IgD-negative memory B cell (primary cell): Measurements from ENCODE around the gene LRRC49. TPM values are rescaled to one million over a fixed set of nuclear protein-coding genes. Genes with fewer than 3 reads are reported as not detected.
"Not testable (repeated sequence)": the region's sequence is repeated elsewhere in the genome, so short reads cannot be mapped to it uniquely, and the experiment has no call there.

Source experiments
- H3K27ac Mint-ChIP-seq, 3 donors: one replicate each; pipeline ENCODE4 v1.8.0; 2020 to 2022; ENCODE audit warnings: mild to moderate bottlenecking in 3 of 3, mixed read lengths in 3 of 3, moderate library complexity in 1 of 3
- H3K27me3 Mint-ChIP-seq: one replicate; pipeline ENCODE4 v1.8.0; 2021; ENCODE audit warnings: mixed read lengths
- H3K36me3 Mint-ChIP-seq: one replicate; pipeline ENCODE4 v1.8.0; 2020; ENCODE audit warnings: mild to moderate bottlenecking, mixed read lengths
- H3K4me1 Mint-ChIP-seq, 3 donors: one replicate each; pipeline ENCODE4 v1.8.0; 2020 to 2022; ENCODE audit warnings: mixed read lengths in 3 of 3, mild to moderate bottlenecking in 1 of 3
- H3K4me3 Mint-ChIP-seq, 4 donors: one replicate each; pipeline ENCODE4 v1.8.0; 2020 to 2022; ENCODE audit warnings: mild to moderate bottlenecking in 4 of 4, mixed read lengths in 4 of 4, moderate library complexity in 3 of 4
- H3K9me3 Mint-ChIP-seq, 3 donors: one replicate each; pipeline ENCODE4 v1.8.0; 2020 to 2021; ENCODE audit warnings: mixed read lengths in 3 of 3, mild to moderate bottlenecking in 1 of 3
- polyA plus RNA-seq: library from polyadenylated mRNA; unstranded; fragments of 300-500 nt; fragmentation: Illumina TruSeq; gene quantifications from one replicate; pipeline ENCODE4 v1.2.3, GENCODE V29; 2021

Gene LRRC49
- polyA plus RNA-seq, 1 donor from 2014 or later, result not detected

GRCh38 chr15:70858614-70859321 lies 33.9 kb upstream of the LRRC49 start:
- not testable (repeated sequence) for H3K27ac Mint-ChIP-seq, H3K4me3 Mint-ChIP-seq, H3K9me3 Mint-ChIP-seq, H3K4me1 Mint-ChIP-seq, H3K36me3 Mint-ChIP-seq
- H3K27me3 Mint-ChIP-seq, result peaks cover 33% of the 10 kb centered on the region

- H3K36me3 Mint-ChIP-seq, result no peaks in the 10 kb centered on the region
- no peak overlapping the region for H3K4me3 Mint-ChIP-seq
- H3K27ac Mint-ChIP-seq, result no peak overlapping the region
- H3K27me3 Mint-ChIP-seq, result peaks cover 31% of the 10 kb centered on the region
- H3K4me1 Mint-ChIP-seq, result peaks cover 0 to 4% (median 2%) of the 10 kb centered on the region in 3 donors
- H3K9me3 Mint-ChIP-seq, result no peaks in the 10 kb centered on the region
Measured at GRCh38 chr15:70859322-70859908, 33.2 kb upstream of the LRRC49 start.

GRCh38 chr15:70859998-70860397 lies 32.6 kb upstream of the LRRC49 start:
- Mint-ChIP-seq H3K27me3 (peaks cover 25% of the 10 kb centered on the region), H3K27ac (no peak overlapping the region), H3K4me1 (no peaks in the 10 kb centered on the region), H3K4me3 (no peak overlapping the region), H3K9me3 (no peaks in the 10 kb centered on the region), H3K36me3 (no peaks in the 10 kb centered on the region)

GRCh38 chr15:70863450-70864218 lies 29.0 kb upstream of the LRRC49 start:
- no peaks in the 10 kb centered on the region for H3K4me1 Mint-ChIP-seq
- H3K27ac Mint-ChIP-seq, result no peak overlapping the region

GRCh38 chr15:70866982-70867641 lies 25.5 kb upstream of the LRRC49 start:
- H3K4me3 Mint-ChIP-seq, result no peak overlapping the region
- no peaks in the 10 kb centered on the region for H3K36me3 Mint-ChIP-seq
- peaks cover 0 to 3% (median 0%) of the 10 kb centered on the region in 3 donors for H3K9me3 Mint-ChIP-seq
- H3K27ac Mint-ChIP-seq, result no peak overlapping the region
- no peaks in the 10 kb centered on the region for H3K27me3 Mint-ChIP-seq
- no peaks in the 10 kb centered on the region for H3K4me1 Mint-ChIP-seq

More at GRCh38 chr15:70863450-70864218, 29.0 kb upstream of the LRRC49 start:
- Mint-ChIP-seq H3K27me3 (peaks cover 9% of the 10 kb centered on the region), H3K4me3 (no peak overlapping the region), H3K36me3 (no peaks in the 10 kb centered on the region), H3K9me3 (peaks cover 0 to 3% (median 0%) of the 10 kb centered on the region in 3 donors)

GRCh38 chr15:70867911-70868467 lies 24.6 kb upstream of the LRRC49 start:
- peaks cover 0 to 3% (median 0%) of the 10 kb centered on the region in 3 donors for H3K9me3 Mint-ChIP-seq
- H3K4me1 Mint-ChIP-seq, result no peaks in the 10 kb centered on the region
- H3K27me3 Mint-ChIP-seq, result no peaks in the 10 kb centered on the region
- no peaks in the 10 kb centered on the region for H3K36me3 Mint-ChIP-seq
- no peak overlapping the region for H3K4me3 Mint-ChIP-seq
- no peak overlapping the region for H3K27ac Mint-ChIP-seq

GRCh38 chr15:70869346-70869745 lies 23.3 kb upstream of the LRRC49 start:
- H3K4me3 Mint-ChIP-seq, result no peak overlapping the region
- no peaks in the 10 kb centered on the region for H3K36me3 Mint-ChIP-seq
- no peak overlapping the region for H3K27ac Mint-ChIP-seq

GRCh38 chr15:70870051-70870450 lies 22.6 kb upstream of the LRRC49 start:
- H3K27me3 Mint-ChIP-seq, result peaks cover 6% of the 10 kb centered on the region
- no peaks in the 10 kb centered on the region for H3K4me1 Mint-ChIP-seq
- peaks cover 0 to 3% (median 3%) of the 10 kb centered on the region in 3 donors for H3K9me3 Mint-ChIP-seq
- H3K27ac Mint-ChIP-seq, result no peak overlapping the region
- H3K4me3 Mint-ChIP-seq, result no peak overlapping the region
- H3K36me3 Mint-ChIP-seq, result no peaks in the 10 kb centered on the region

More at GRCh38 chr15:70869346-70869745, 23.3 kb upstream of the LRRC49 start:
- H3K9me3 Mint-ChIP-seq, result peaks cover 0 to 3% (median 3%) of the 10 kb centered on the region in 3 donors
- H3K27me3 Mint-ChIP-seq, result peaks cover 6% of the 10 kb centered on the region
- no peaks in the 10 kb centered on the region for H3K4me1 Mint-ChIP-seq

- H3K36me3 Mint-ChIP-seq, H3K4me3 Mint-ChIP-seq, H3K9me3 Mint-ChIP-seq, H3K27ac Mint-ChIP-seq, H3K4me1 Mint-ChIP-seq: not testable (repeated sequence)
- peaks cover 11% of the 10 kb centered on the region for H3K27me3 Mint-ChIP-seq
Measured at GRCh38 chr15:70871490-70871889, 21.1 kb upstream of the LRRC49 start.

GRCh38 chr15:70873232-70874054 lies 19.2 kb upstream of the LRRC49 start:
- Mint-ChIP-seq H3K9me3 (peaks cover 0 to 3% (median 0%) of the 10 kb centered on the region in 3 donors), H3K27me3 (peaks cover 13% of the 10 kb centered on the region), H3K4me1 (no peaks in the 10 kb centered on the region)

GRCh38 chr15:70875001-70875782 lies 17.4 kb upstream of the LRRC49 start:
- H3K4me1 Mint-ChIP-seq, result no peaks in the 10 kb centered on the region
- no peak overlapping the region for H3K27ac Mint-ChIP-seq
- peaks cover 13% of the 10 kb centered on the region for H3K27me3 Mint-ChIP-seq
- no peak overlapping the region for H3K4me3 Mint-ChIP-seq
- peaks cover 0 to 3% (median 0%) of the 10 kb centered on the region in 3 donors for H3K9me3 Mint-ChIP-seq
- H3K36me3 Mint-ChIP-seq, result no peaks in the 10 kb centered on the region

More at GRCh38 chr15:70873232-70874054, 19.2 kb upstream of the LRRC49 start:
- Mint-ChIP-seq H3K36me3 (no peaks in the 10 kb centered on the region), H3K4me3 (no peak overlapping the region), H3K27ac (no peak overlapping the region)

- peaks cover 0 to 3% (median 0%) of the 10 kb centered on the region in 3 donors for H3K9me3 Mint-ChIP-seq
- no peaks in the 10 kb centered on the region for H3K4me1 Mint-ChIP-seq
- no peak overlapping the region for H3K4me3 Mint-ChIP-seq
- peaks cover 13% of the 10 kb centered on the region for H3K27me3 Mint-ChIP-seq
- H3K27ac Mint-ChIP-seq, result no peak overlapping the region
- no peaks in the 10 kb centered on the region for H3K36me3 Mint-ChIP-seq
Measured at GRCh38 chr15:70876011-70876410, 16.6 kb upstream of the LRRC49 start.

GRCh38 chr15:70876683-70877082 lies 15.9 kb upstream of the LRRC49 start:
- peaks cover 13% of the 10 kb centered on the region for H3K27me3 Mint-ChIP-seq
- H3K27ac Mint-ChIP-seq, result no peak overlapping the region
- no peaks in the 10 kb centered on the region for H3K4me1 Mint-ChIP-seq
- peaks cover 0 to 3% (median 0%) of the 10 kb centered on the region in 3 donors for H3K9me3 Mint-ChIP-seq
- H3K4me3 Mint-ChIP-seq, result no peak overlapping the region
- no peaks in the 10 kb centered on the region for H3K36me3 Mint-ChIP-seq
